Neuronal stem cell (in vitro differentiated cells): ENCODE data around the gene MYL10.

ENCODE experiments used
- DNase-seq: peaks from one replicate; pipeline ENCODE4 v3.0.0-alpha.2; 2013; ENCODE audit warnings: low spot score
- H2AFZ ChIP-seq: one replicate; pipeline ENCODE4 v1.6.1; 2013; ENCODE audit warnings: mild to moderate bottlenecking, low read length, inconsistent platforms
- H2AK5ac ChIP-seq: 2 replicates; pipeline ENCODE4 v1.6.1; 2013; ENCODE audit warnings: low read depth, mild to moderate bottlenecking, inconsistent platforms, low read length, moderate library complexity, mixed read lengths
- H2BK120ac ChIP-seq: 2 replicates; pipeline ENCODE4 v1.6.1; 2013; ENCODE audit warnings: low read depth, mild to moderate bottlenecking, inconsistent platforms, low read length, moderate library complexity, mixed read lengths
- H2BK12ac ChIP-seq: one replicate; pipeline ENCODE4 v1.6.1; 2013; ENCODE audit warnings: low read length, inconsistent platforms
- H2BK15ac ChIP-seq: 2 replicates; pipeline ENCODE4 v1.6.1; 2013; ENCODE audit warnings: mild to moderate bottlenecking, low read length, inconsistent platforms, mixed read lengths
- H2BK5ac ChIP-seq: one replicate; pipeline ENCODE4 v1.6.1; 2013; ENCODE audit warnings: inconsistent platforms, mild to moderate bottlenecking, low read length, moderate library complexity
- H3K14ac ChIP-seq: one replicate; pipeline ENCODE4 v1.6.1; 2013; ENCODE audit warnings: low read length, inconsistent platforms
- H3K18ac ChIP-seq: 2 replicates; pipeline ENCODE4 v1.6.1; 2013; ENCODE audit warnings: low read length, inconsistent platforms
- H3K23ac ChIP-seq: 2 replicates; pipeline ENCODE4 v1.6.1; 2013; ENCODE audit warnings: low read depth, mild to moderate bottlenecking, mixed read lengths, low read length, inconsistent platforms; ENCODE audit not compliant: poor library complexity
- H3K27ac ChIP-seq: replicated peaks from 3 replicates; pipeline ENCODE4 v1.5.1; 2013; ENCODE audit warnings: low read length, inconsistent platforms
- H3K27me3 ChIP-seq, 3 experiments: 2 replicates each; pipeline ENCODE4 v1.6.1; 2013; ENCODE audit warnings: low read length in 3 of 3, mild to moderate bottlenecking in 2 of 3, inconsistent platforms in 1 of 3, low read depth in 1 of 3, mixed read lengths in 1 of 3, moderate library complexity in 1 of 3; ENCODE audit not compliant: control insufficient read depth in 3 of 3, insufficient read depth in 3 of 3
- H3K36me3 ChIP-seq, 2 donors: replicated peaks in 1 of 2; 2 replicates each; pipeline ENCODE4 v1.6.1; 2013; ENCODE audit warnings: low read length in 2 of 2; ENCODE audit not compliant: control insufficient read depth in 2 of 2, insufficient read depth in 2 of 2
- H3K4ac ChIP-seq: 2 replicates; pipeline ENCODE4 v1.6.1; 2013; ENCODE audit warnings: inconsistent platforms, mild to moderate bottlenecking, low read length, moderate library complexity
- H3K4me1 ChIP-seq, 2 donors: 1 replicate in 1 of 2; 2 replicates in 1 of 2; pipeline ENCODE4 v1.6.1; 2013; ENCODE audit warnings: low read length in 2 of 2, low read depth in 1 of 2; ENCODE audit not compliant: control insufficient read depth in 2 of 2, insufficient read depth in 1 of 2
- H3K4me2 ChIP-seq: one replicate; pipeline ENCODE4 v1.6.1; 2013; ENCODE audit warnings: mild to moderate bottlenecking, low read length, inconsistent platforms; ENCODE audit not compliant: insufficient read depth, poor library complexity, severe bottlenecking
- H3K4me3 ChIP-seq, 2 donors: 2 replicates each; pipeline ENCODE4 v1.5.1; 2013; ENCODE audit warnings: low read length in 2 of 2, mild to moderate bottlenecking in 2 of 2, inconsistent platforms in 1 of 2, moderate library complexity in 1 of 2
- H3K79me1 ChIP-seq: one replicate; pipeline ENCODE4 v1.6.1; 2013; ENCODE audit warnings: low read depth, mild to moderate bottlenecking, inconsistent platforms, low read length, moderate library complexity
- H3K9ac ChIP-seq: one replicate; pipeline ENCODE4 v1.6.1; 2013; ENCODE audit warnings: mild to moderate bottlenecking, low read depth, low read length, inconsistent platforms; ENCODE audit not compliant: poor library complexity
- H3K9me3 ChIP-seq, 2 donors: replicated peaks in 1 of 2; 2 replicates each; pipeline versions ENCODE3 to v1.6.1; 2013; ENCODE audit warnings: low read length in 2 of 2, mild to moderate bottlenecking in 2 of 2, inconsistent platforms in 1 of 2, low read depth in 1 of 2, mixed read lengths in 1 of 2, moderate library complexity in 1 of 2; ENCODE audit not compliant: control insufficient read depth in 2 of 2, insufficient read depth in 1 of 2
- H4K8ac ChIP-seq: one replicate; pipeline ENCODE4 v1.6.1; 2013; ENCODE audit warnings: low read depth, mild to moderate bottlenecking, inconsistent platforms, low read length, moderate library complexity
- H4K91ac ChIP-seq: one replicate; pipeline ENCODE4 v1.6.1; 2013; ENCODE audit warnings: low read length, low read depth, mild to moderate bottlenecking, inconsistent platforms; ENCODE audit not compliant: poor library complexity
- WGBS, 2 donors: extraction: QIAGEN DNeasy Blood & Tissue Kit; methylation state at CpG; one replicate each; pipeline ENCODE4 v1.1.7; 2013; ENCODE audit warnings: missing lambda C conversion rate in 2 of 2, mixed read lengths in 1 of 2; ENCODE audit not compliant: insufficient read length in 2 of 2, insufficient replicate concordance in 1 of 2; ENCODE audit errors: extremely low coverage in 2 of 2; 5-methylcytosine and 5-hydroxymethylcytosine counted together

The MYL10 gene

GRCh38 chr7:101588131-101588935 is 40.8 kb downstream of the MYL10 start:
- Histone ChIP-seq H3K79me1 (no peaks in the 10 kb centered on the region), H3K4me1 (peaks cover 0 to 4% of the 10 kb centered on the region in 2 donors), H2BK5ac (no peak overlapping the region), H2BK12ac (no peak overlapping the region), H3K27me3 (peaks cover 0 to 1% (median 0%) of the 10 kb centered on the region in 3 experiments), H2BK15ac (no peak overlapping the region), H3K18ac (peak overlapping the region; percentile 0), H3K4me3 (no peak overlapping the region), H3K27ac (no peak overlapping the region), H3K36me3 (no peaks in the 10 kb centered on the region), H4K8ac (no peak overlapping the region), H4K91ac (no peak overlapping the region), H3K14ac (peak overlapping the region; percentile 85), H2AK5ac (no peak overlapping the region), H2AFZ (no peak overlapping the region), H3K9ac (no peak overlapping the region), H3K9me3 (no peaks in the 10 kb centered on the region), H3K23ac (no peak overlapping the region), H3K4ac (no peak overlapping the region), H2BK120ac (no peak overlapping the region), H3K4me2 (no peak overlapping the region)
- WGBS, 2 donors = no CpG with 5 or more reads among the region's 9 CpGs
- DNase-seq = no peak

- no peak overlapping the region for H3K4ac ChIP-seq
- H3K9me3 ChIP-seq = no peaks in the 10 kb centered on the region
- H3K14ac ChIP-seq = no peak overlapping the region
- peak overlapping the region; percentile 70 for H2AFZ ChIP-seq
- no peak overlapping the region for H4K8ac ChIP-seq
- no peak overlapping the region for H2BK5ac ChIP-seq
- H3K9ac ChIP-seq = no peak overlapping the region
- no peak overlapping the region for H2AK5ac ChIP-seq
- H3K18ac ChIP-seq = peak overlapping the region; percentile 9
- H3K23ac ChIP-seq = no peak overlapping the region
- H3K36me3 ChIP-seq = no peaks in the 10 kb centered on the region
- H2BK120ac ChIP-seq = no peak overlapping the region
- H2BK15ac ChIP-seq = no peak overlapping the region
- H3K27me3 ChIP-seq = no peaks in the 10 kb centered on the region
- no peak overlapping the region for H3K4me2 ChIP-seq
- no peak overlapping the region for H2BK12ac ChIP-seq
- H3K4me1 ChIP-seq = peaks cover 0 to 4% of the 10 kb centered on the region in 2 donors
- no CpG with 5 or more reads among the region's 12 CpGs for WGBS, 2 donors
- no peak overlapping the region for H4K91ac ChIP-seq
- H3K27ac ChIP-seq = no peak overlapping the region
- H3K79me1 ChIP-seq = no peaks in the 10 kb centered on the region
- no peak overlapping the region for H3K4me3 ChIP-seq
- DNase-seq = no peak
These were observed 42.0 kb downstream of the MYL10 start for GRCh38 chr7:101586906-101587677.

GRCh38 chr7:101586078-101586905 is 42.8 kb downstream of the MYL10 start:
- no peak overlapping the region for H2BK15ac ChIP-seq
- H3K14ac ChIP-seq = no peak overlapping the region
- no peak overlapping the region for H3K27ac ChIP-seq
- H3K36me3 ChIP-seq = no peaks in the 10 kb centered on the region
- H4K91ac ChIP-seq = no peak overlapping the region
- no peak overlapping the region for H2AK5ac ChIP-seq
- no peak overlapping the region for H4K8ac ChIP-seq
- DNase-seq = no peak
- H2BK12ac ChIP-seq = no peak overlapping the region
- H3K4me1 ChIP-seq = peaks cover 0 to 4% of the 10 kb centered on the region in 2 donors
- H3K27me3 ChIP-seq = no peaks in the 10 kb centered on the region
- H3K4me3 ChIP-seq = no peak overlapping the region
- no peak overlapping the region for H3K23ac ChIP-seq
- no peaks in the 10 kb centered on the region for H3K9me3 ChIP-seq
- H2AFZ ChIP-seq = peak overlapping the region; percentile 70
- no peak overlapping the region for H3K9ac ChIP-seq
- H2BK120ac ChIP-seq = no peak overlapping the region
- no peaks in the 10 kb centered on the region for H3K79me1 ChIP-seq
- H3K4ac ChIP-seq = no peak overlapping the region
- no CpG with 5 or more reads among the region's 18 CpGs for WGBS, 2 donors
- no peak overlapping the region for H2BK5ac ChIP-seq
- H3K18ac ChIP-seq = peak overlapping the region; percentile 9
- no peak overlapping the region for H3K4me2 ChIP-seq
